GM23338 (cell line): Measurements from ENCODE around the gene IKZF1. TPM values are rescaled to one million over a fixed set of nuclear protein-coding genes. Genes with fewer than 3 reads are reported as not detected.

ENCODE experiments used
- ATAC-seq: fragments of 200-7000 bp; cut with Tn5 transposase; 3 replicates; pipeline ENCODE4 v1.9.1; 2020
- DNase-seq: peaks from one replicate; pipeline ENCODE4 v3.0.0-alpha.2; 2015; ENCODE audit warnings: low spot score
- H2AFZ ChIP-seq: fragments of 200-600 bp; sonication (generic); 2 replicates; pipeline ENCODE4 v1.8.0; 2016; ENCODE audit warnings: antibody characterized with exemption, mild to moderate bottlenecking, moderate library complexity
- H3F3A ChIP-seq: fragments of 200-600 bp; sonication (generic); replicated peaks from 2 replicates; pipeline ENCODE4 v1.8.0; 2017; ENCODE audit warnings: antibody characterized with exemption, mixed run types, low read depth
- H3K27ac ChIP-seq: fragments of 200-600 bp; sonication (generic); 2 replicates; pipeline ENCODE4 v1.6.1; 2016; ENCODE audit warnings: low read depth
- H3K27me3 ChIP-seq: fragments of 200-600 bp; sonication (generic); 2 replicates; pipeline ENCODE4 v1.8.0; 2016; ENCODE audit warnings: mild to moderate bottlenecking, mixed run types, moderate library complexity; ENCODE audit not compliant: insufficient read depth
- H3K36me3 ChIP-seq: fragments of 200-600 bp; sonication (generic); 2 replicates; pipeline ENCODE4 v1.8.0; 2016; ENCODE audit warnings: mild to moderate bottlenecking; ENCODE audit not compliant: insufficient read depth
- H3K4me1 ChIP-seq: fragments of 200-600 bp; sonication (generic); 2 replicates; pipeline ENCODE4 v1.8.0; 2016; ENCODE audit warnings: mild to moderate bottlenecking, moderate library complexity; ENCODE audit not compliant: insufficient read depth
- H3K4me2 ChIP-seq: fragments of 200-600 bp; sonication (generic); 2 replicates; pipeline ENCODE4 v1.7.1; 2017; ENCODE audit warnings: mixed run types
- H3K4me3 ChIP-seq: fragments of 200-600 bp; sonication (generic); 2 replicates; pipeline ENCODE4 v1.6.1; 2016; ENCODE audit warnings: mixed run types
- H3K79me2 ChIP-seq: fragments of 200-600 bp; sonication (generic); replicated peaks from 2 replicates; pipeline ENCODE4 v1.8.0; 2017; ENCODE audit warnings: mild to moderate bottlenecking; ENCODE audit not compliant: insufficient read depth
- H3K9me2 ChIP-seq: fragments of 200-600 bp; sonication (generic); 2 replicates; pipeline ENCODE4 v1.8.0; 2017; ENCODE audit not compliant: insufficient read depth
- H4K20me1 ChIP-seq: fragments of 200-600 bp; sonication (generic); replicated peaks from 2 replicates; pipeline ENCODE4 v1.8.0; 2017; ENCODE audit warnings: mild to moderate bottlenecking; ENCODE audit not compliant: insufficient read depth
- H3K27ac Mint-ChIP-seq: 2 replicates; pipeline ENCODE4 v1.8.0; 2020; ENCODE audit warnings: inconsistent platforms, mild to moderate bottlenecking, moderate library complexity, mixed read lengths
- H3K27me3 Mint-ChIP-seq: 3 replicates; pipeline ENCODE4 v1.8.0; 2022; ENCODE audit warnings: low read depth, mild to moderate bottlenecking, moderate library complexity, mixed read lengths, inconsistent platforms; ENCODE audit not compliant: insufficient read depth, poor library complexity
- H3K36me3 Mint-ChIP-seq: 3 replicates; pipeline ENCODE4 v1.8.0; 2021; ENCODE audit warnings: low read depth, mild to moderate bottlenecking, inconsistent platforms, moderate library complexity, mixed read lengths
- H3K4me1 Mint-ChIP-seq: 3 replicates; pipeline ENCODE4 v1.8.0; 2020; ENCODE audit warnings: mild to moderate bottlenecking, inconsistent platforms, mixed read lengths
- H3K4me3 Mint-ChIP-seq: 3 replicates; pipeline ENCODE4 v1.8.0; 2021; ENCODE audit warnings: moderate library complexity, mild to moderate bottlenecking, inconsistent platforms, mixed read lengths
- H3K9me3 Mint-ChIP-seq: 3 replicates; pipeline ENCODE4 v1.8.0; 2020; ENCODE audit warnings: moderate library complexity, mild to moderate bottlenecking, inconsistent platforms, mixed read lengths
- CREB1 ChIP-seq: fragments of 250-450 bp; sonication (Bioruptor Pico); IDR thresholded peaks from 2 replicates; pipeline ENCODE4 v1.5.0; 2020; ENCODE audit warnings: low read depth, mild to moderate bottlenecking, moderate library complexity
- ETS1 ChIP-seq: IDR thresholded peaks from 2 replicates; pipeline ENCODE4 v1.6.1; 2016; ENCODE audit warnings: antibody characterized with exemption
- EZH2 ChIP-seq: fragments of 200-600 bp; sonication (generic); IDR thresholded peaks from one replicate; pipeline ENCODE4 v1.8.0; 2017; ENCODE audit warnings: antibody characterized with exemption, mild to moderate bottlenecking, low read depth; ENCODE audit not compliant: unreplicated experiment
- EZH2phosphoT487 ChIP-seq: fragments of 200-600 bp; sonication (generic); IDR thresholded peaks from one replicate; pipeline ENCODE4 v1.8.1; 2018; ENCODE audit warnings: antibody characterized with exemption; ENCODE audit not compliant: unreplicated experiment
- NANOG ChIP-seq: IDR thresholded peaks from 2 replicates; pipeline ENCODE4 v1.6.1; 2016; ENCODE audit warnings: antibody characterized with exemption, borderline replicate concordance
- POLR2AphosphoS5 ChIP-seq: IDR thresholded peaks from 2 replicates; pipeline ENCODE4 v1.6.1; 2016; ENCODE audit warnings: antibody characterized with exemption, low read depth
- REST ChIP-seq: IDR thresholded peaks from one replicate; pipeline ENCODE4 v1.6.1; 2018; ENCODE audit warnings: antibody characterized with exemption; ENCODE audit not compliant: unreplicated experiment
- ZNF331 ChIP-seq: fragments of 250-450 bp; sonication (Bioruptor Pico); IDR thresholded peaks from 2 replicates; pipeline ENCODE4 v1.5.0; 2020; ENCODE audit warnings: low read depth, mild to moderate bottlenecking, moderate library complexity
- polyA plus RNA-seq: library from polyadenylated mRNA; unstranded; fragments of >200 nt; fragmentation: Nextera tagmentation; extraction: Ambion mirVana; gene quantifications from 2 replicates; pipeline ENCODE4 v1.2.1, GENCODE V29; 2016
- total RNA-seq: library from RNA; depleted of rRNA; stranded (reverse); fragments of >200 nt; shearing (Covaris generic); gene quantifications from 2 replicates; pipeline ENCODE4 v1.2.3, GENCODE V29; 2014
- TF ChIP-seq, protein P1 (sequence below), 2 experiments: fragments of 200-600 bp in 1 of 2; sonication (generic) in 1 of 2; conservative IDR thresholded peaks; 2 replicates each; pipeline versions ENCODE4 v1.5.1 to v1.6.1; 2016 to 2017; ENCODE audit warnings: antibody characterized with exemption in 2 of 2, low read depth in 2 of 2, mild to moderate bottlenecking in 2 of 2, moderate library complexity in 1 of 2

IKZF1 gene
- total and polyA plus RNA-seq, 2 experiments from 2014 or later = 0.57 to 1.8 TPM

GRCh38 chr7:50423860-50424259 lies 119.3 kb downstream of the IKZF1 start:
- DNase-seq = no peak
- no peak overlapping the region for H3K27ac ChIP-seq
- no peak overlapping the region for H2AFZ ChIP-seq
- Mint-ChIP-seq H3K9me3 (no peaks in the 10 kb centered on the region), H3K4me1 (peaks cover 25% of the 10 kb centered on the region), H3K36me3 (no peaks in the 10 kb centered on the region), H3K27me3 (peaks cover 1% of the 10 kb centered on the region), H3K27ac (no peak overlapping the region), H3K4me3 (no peak overlapping the region)
- ATAC-seq = no peak
- no peaks in the 10 kb centered on the region for H3K36me3 ChIP-seq
- H3K9me2 ChIP-seq = 0 out of 2 replicates have a peak, but pooled peaks cover 5% of the 10 kb centered on the region
- no peaks in the 10 kb centered on the region for H3K27me3 ChIP-seq
- peaks cover 21% of the 10 kb centered on the region for H3K4me1 ChIP-seq
- H3F3A ChIP-seq = no peaks in the 10 kb centered on the region
- H3K79me2 ChIP-seq = no peaks in the 10 kb centered on the region
- H4K20me1 ChIP-seq = no peaks in the 10 kb centered on the region
- no peak overlapping the region for H3K4me2 ChIP-seq
- H3K4me3 ChIP-seq = no peak overlapping the region
- TF ChIP-seq REST (no peak), EZH2phosphoT487 (no peak), ZNF331 (CRISPR knock-in tag) (no peak), POLR2AphosphoS5 (no peak), ETS1 (no peak)

GRCh38 chr7:50425318-50425717 lies 120.8 kb downstream of the IKZF1 start:
- Histone ChIP-seq H3K36me3 (no peaks in the 10 kb centered on the region), H3K4me3 (no peak overlapping the region), H3K9me2 (0 out of 2 replicates have a peak, but pooled peaks cover 5% of the 10 kb centered on the region), H3F3A (no peaks in the 10 kb centered on the region), H3K27me3 (no peaks in the 10 kb centered on the region), H3K79me2 (no peaks in the 10 kb centered on the region), H3K4me2 (no peak overlapping the region), H4K20me1 (no peaks in the 10 kb centered on the region), H3K4me1 (peaks cover 11% of the 10 kb centered on the region), H2AFZ (no peak overlapping the region), H3K27ac (no peak overlapping the region)
- peaks cover 11% of the 10 kb centered on the region for H3K4me1 Mint-ChIP-seq
- no peaks in the 10 kb centered on the region for H3K9me3 Mint-ChIP-seq
- ATAC-seq (no peak), DNase-seq (no peak)
- no peak overlapping the region for H3K27ac Mint-ChIP-seq
- no peak overlapping the region for H3K4me3 Mint-ChIP-seq
- no peaks in the 10 kb centered on the region for H3K36me3 Mint-ChIP-seq
- peaks cover under 1% of the 10 kb centered on the region for H3K27me3 Mint-ChIP-seq
- TF ChIP-seq POLR2AphosphoS5 (no peak), NANOG (no peak), CREB1 (CRISPR knock-in tag) (no peak), EZH2phosphoT487 (no peak), REST (no peak), EZH2 (no peak)
- TF ChIP-seq, protein P1, sequence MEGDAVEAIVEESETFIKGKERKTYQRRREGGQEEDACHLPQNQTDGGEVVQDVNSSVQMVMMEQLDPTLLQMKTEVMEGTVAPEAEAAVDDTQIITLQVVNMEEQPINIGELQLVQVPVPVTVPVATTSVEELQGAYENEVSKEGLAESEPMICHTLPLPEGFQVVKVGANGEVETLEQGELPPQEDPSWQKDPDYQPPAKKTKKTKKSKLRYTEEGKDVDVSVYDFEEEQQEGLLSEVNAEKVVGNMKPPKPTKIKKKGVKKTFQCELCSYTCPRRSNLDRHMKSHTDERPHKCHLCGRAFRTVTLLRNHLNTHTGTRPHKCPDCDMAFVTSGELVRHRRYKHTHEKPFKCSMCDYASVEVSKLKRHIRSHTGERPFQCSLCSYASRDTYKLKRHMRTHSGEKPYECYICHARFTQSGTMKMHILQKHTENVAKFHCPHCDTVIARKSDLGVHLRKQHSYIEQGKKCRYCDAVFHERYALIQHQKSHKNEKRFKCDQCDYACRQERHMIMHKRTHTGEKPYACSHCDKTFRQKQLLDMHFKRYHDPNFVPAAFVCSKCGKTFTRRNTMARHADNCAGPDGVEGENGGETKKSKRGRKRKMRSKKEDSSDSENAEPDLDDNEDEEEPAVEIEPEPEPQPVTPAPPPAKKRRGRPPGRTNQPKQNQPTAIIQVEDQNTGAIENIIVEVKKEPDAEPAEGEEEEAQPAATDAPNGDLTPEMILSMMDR (conservative IDR thresholded peaks at IDR 0.05; ENCODE audit: low read depth in 2 of 2) = no peak
